GM12891 (cell line): ENCODE measurements around the gene KLK3.

Source experiments
- PAX5 ChIP-seq: IDR thresholded peaks from 2 replicates; pipeline ENCODE4 v1.6.1; 2011; ENCODE audit warnings: low read length, moderate library complexity, mild to moderate bottlenecking; ENCODE audit not compliant: insufficient read depth, severe bottlenecking
- POLR2A ChIP-seq: IDR thresholded peaks from 2 replicates; pipeline ENCODE4 v1.6.1; 2011; ENCODE audit warnings: low read depth, low read length, control low read depth
- POLR2AphosphoS5 ChIP-seq: IDR thresholded peaks from 2 replicates; pipeline ENCODE4 v1.6.1; 2011; ENCODE audit warnings: low read depth, low read length, control low read depth
- SPI1 ChIP-seq: IDR thresholded peaks from 2 replicates; pipeline ENCODE4 v1.6.1; 2011; ENCODE audit warnings: low read depth, low read length, control low read depth
- TAF1 ChIP-seq: IDR thresholded peaks from 2 replicates; pipeline ENCODE4 v1.6.1; 2011; ENCODE audit warnings: low read depth, low read length, control low read depth

GRCh38 chr19:50880241-50880640, 25.5 kb downstream of the KLK3 start:
- TF ChIP-seq POLR2A (no peak), TAF1 (no peak), SPI1 (no peak), POLR2AphosphoS5 (no peak), PAX5 (no peak)
